Activated naive CD8-positive, alpha-beta T cell treated with anti-CD3 and anti-CD28 coated beads, Interleukin-2, amount 50 U/mL, for 16 hours (primary cell): ENCODE results near the gene ZXDC.

Source experiments
- DNase-seq: peaks from one replicate; pipeline ENCODE4 v3.0.0-alpha.2; 2020; ENCODE audit warnings: low read depth, low spot score

ZXDC gene

DNA sequence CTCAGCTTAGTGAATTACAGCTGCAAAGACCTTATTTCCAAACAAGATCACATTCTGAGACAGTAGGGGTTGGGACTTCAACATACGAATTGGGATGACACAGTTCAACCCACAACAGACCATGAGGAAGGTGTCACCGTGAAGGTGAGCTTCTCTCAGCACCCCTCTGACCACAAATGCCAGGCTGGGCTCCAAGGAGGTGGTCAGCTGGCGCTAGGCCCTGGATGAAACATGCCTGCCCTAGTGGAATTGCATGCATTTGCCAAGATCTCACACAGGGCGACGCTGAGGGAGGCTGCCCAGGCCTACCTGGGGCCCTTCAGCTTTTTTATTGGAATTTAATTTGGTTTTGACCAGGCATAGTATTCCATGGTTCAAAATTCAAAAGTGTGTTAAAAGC lies 79.2 kb downstream of the ZXDC start:
- DNase-seq, result no peak

DNA sequence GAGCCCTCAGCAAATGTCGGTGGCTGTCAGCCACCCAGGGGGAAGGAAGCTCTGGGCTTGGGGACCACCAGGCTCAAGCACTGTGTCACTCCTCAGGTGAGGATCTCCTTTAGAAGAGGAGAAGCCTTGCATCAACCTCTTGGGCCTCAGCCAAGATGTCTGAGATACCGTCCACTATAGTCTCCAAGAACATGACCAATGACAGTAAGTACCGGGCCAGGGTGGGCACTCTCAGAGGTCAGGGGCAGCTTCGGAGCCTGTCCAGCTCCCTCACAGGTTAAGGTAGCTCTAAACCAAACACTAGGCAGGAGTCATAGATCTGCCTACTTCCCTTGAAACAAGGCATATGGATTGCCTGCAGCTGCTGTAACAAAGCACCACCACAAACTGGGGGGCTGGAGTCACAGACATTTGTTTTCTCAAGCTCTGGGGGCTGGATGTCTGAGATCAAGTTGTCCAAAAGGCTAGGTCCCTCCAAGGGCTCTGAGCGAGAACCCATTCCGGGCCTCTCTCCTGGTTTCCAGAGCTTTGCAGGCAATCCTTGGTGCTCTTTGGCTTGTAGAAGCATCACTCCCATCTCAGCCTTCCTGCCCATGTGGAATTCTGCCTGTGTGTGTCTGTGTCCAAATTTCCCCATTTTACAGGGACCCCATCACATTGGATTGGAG lies 79.7 kb downstream of the ZXDC start:
- DNase-seq, result no peak

DNA sequence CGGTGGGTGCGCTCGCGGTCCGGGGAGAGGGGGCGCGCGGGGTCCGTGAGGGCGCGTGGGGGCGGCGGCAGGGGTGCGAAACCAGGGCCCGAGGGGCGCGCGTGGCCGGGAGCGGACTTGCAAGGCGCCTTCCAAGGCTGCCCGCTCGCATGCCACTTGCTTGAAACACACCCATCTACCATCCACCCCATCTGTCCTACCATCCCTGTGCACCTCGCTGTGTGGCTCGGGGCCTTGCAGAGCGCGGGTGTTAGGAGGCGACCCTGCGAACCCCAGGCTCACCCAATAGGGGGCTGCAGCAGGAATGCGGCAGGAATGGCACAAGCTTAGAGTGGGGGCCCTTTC lies 80.7 kb downstream of the ZXDC start:
- DNase-seq, result no peak

DNA sequence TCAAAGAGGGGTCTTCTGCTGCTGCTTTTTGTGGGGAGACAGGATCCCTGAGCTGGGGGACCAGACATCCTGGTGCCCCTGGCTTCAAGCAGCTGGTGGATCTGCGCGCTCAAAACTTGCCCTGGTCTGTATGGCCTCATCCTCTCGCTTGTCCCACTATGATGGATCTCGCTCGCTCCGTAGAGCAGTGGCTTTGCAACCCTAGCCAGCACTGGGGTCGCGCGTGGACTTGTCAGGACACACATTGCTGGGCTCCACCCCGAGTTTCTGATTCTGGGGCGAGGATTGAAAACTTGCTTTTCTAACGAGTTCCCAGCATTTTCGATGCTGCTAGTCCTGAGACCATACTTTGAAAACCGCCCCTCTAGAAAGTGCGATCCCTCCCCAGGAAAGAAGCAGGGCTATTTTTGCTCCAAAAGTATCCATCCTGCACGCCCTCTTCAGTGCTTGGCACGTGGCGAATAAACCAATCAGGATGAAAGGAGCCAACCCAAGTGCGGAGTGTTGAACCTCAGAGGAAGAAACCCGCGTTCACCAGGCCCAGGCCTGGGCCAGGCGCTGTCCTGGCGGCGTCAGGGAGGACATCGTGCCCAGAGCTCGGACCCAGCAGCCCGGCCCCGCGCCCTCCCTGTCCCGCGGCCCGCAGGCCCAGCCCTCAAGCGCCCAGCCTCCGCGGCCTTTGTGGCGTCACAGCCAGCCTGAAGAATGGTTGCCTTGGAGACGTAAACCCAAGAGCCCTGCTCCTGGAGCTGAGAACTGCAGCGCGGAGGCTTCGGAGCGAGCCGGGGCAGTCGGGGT lies 81.3 kb downstream of the ZXDC start, which contains the start of gene CFAP100:
Gene CFAP100 (plus strand): TSS at position 731 of the 798 bp plus-strand sequence. CDS start 1,092 bp downstream, outside the sequence.
- DNase-seq, result no peak

DNA sequence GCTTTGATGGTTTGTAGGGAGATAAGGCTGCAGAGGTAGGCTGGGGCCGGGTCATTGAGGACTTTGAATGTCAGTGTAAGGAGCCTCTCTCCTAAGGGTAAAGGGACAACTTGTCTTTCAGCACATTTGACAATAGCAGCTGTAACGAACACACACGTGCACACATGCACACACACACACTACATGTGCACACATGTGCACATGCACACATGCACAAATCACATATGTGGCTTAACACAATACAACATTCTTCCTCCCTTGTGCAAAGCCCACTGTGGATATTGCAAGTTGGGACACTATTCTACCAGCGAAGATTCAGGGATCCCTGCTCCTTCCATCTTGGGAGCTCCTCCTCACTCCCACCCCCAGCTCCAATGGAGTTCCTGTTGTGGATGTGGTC lies 82.1 kb downstream of the ZXDC start:
- DNase-seq, result no peak

DNA sequence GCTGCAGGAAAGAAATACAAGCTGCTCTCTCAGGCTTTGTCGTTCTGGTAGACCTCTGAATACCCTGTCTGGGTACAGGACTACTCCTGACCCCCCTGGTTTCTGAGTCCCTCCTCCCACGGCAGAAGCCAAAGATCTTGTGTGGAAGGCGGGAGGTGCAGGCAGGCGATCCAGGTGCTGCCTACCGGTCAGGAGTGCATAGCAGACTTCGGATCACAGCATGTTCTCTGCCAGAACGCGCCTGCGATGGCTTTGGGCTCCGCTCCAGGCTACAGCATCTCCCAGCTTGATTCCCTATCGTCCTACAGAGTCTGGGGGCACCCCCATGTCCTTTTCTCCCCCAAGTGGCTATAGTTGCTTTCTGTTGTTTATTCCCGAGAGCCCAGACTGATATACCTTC lies 83.4 kb downstream of the ZXDC start:
- DNase-seq, result no peak

DNA sequence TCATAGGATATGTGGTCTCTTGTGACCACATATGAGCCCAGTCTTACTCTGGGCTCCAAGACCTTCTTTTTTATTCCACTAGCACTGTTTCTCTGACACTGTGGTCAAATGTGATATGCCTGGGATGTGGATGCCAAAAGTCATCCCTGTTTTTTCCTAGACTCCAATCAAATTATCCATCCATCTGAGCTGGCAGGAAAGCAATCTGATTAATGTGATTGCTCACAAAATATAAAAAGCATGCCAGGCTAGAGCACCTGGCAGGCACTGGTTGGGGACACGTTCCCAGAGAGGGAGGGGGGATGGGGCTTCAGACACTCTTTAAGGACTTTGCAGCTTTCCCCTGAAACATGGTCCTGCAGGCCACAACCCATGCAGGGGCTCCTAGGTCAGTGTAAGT lies 84.1 kb downstream of the ZXDC start:
- no peak for DNase-seq

DNA sequence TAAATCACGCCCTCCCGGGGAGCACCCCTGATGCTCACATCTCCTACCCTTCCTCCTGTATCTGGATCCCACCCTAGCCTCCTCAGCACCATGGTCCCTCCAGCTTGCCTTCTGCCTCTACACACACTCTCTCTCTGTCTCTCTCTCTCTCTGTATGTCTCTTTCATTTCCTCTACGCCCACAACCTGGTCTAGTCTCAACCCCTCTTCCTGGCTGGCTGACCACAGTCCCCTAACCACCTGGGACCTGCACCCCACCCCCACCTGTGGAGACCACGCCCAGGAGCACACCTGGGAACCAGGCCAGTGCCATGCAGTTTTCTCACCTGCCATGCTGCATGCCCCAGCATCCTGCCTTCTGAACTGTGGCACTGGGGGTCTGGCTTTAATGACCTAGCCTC lies 84.9 kb downstream of the ZXDC start:
- DNase-seq, result no peak

DNA sequence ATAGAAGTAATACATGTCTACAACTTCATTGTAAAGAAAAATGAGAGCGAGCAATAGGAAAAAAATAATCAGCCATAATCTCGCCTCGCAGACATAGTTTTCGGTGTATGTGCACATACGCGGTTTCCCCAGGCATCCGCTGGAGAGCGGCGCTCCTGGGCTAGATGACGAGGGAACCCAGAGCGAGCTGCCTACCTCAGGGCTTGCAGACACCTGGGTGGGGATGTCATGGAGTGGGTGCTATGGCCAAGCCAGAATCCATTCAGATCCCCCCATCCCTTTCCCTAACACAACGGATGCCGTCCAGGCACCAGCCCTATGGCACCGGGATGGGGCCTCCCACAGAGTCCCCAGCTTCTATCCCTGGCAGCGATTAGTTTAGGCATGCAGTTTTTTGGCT lies 85.5 kb downstream of the ZXDC start:
- no peak for DNase-seq

DNA sequence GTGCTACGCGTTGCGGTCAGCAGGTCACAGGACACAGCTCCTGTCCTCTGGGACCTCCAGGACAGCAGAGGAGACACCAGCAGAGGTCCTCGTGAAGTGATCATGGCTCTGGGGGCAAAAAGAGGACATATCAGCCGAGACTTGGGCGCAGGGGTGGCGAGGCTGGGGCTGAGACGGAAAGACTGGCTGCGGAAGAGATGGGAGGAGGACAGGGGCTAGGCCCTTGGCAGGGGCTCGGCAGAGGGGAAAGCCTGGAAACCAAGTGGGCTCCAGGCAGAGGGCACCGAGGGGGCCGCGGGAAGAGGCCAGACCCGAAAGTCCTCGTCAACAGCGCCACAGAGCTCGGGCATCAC lies 85.9 kb downstream of the ZXDC start:
- no peak for DNase-seq

DNA sequence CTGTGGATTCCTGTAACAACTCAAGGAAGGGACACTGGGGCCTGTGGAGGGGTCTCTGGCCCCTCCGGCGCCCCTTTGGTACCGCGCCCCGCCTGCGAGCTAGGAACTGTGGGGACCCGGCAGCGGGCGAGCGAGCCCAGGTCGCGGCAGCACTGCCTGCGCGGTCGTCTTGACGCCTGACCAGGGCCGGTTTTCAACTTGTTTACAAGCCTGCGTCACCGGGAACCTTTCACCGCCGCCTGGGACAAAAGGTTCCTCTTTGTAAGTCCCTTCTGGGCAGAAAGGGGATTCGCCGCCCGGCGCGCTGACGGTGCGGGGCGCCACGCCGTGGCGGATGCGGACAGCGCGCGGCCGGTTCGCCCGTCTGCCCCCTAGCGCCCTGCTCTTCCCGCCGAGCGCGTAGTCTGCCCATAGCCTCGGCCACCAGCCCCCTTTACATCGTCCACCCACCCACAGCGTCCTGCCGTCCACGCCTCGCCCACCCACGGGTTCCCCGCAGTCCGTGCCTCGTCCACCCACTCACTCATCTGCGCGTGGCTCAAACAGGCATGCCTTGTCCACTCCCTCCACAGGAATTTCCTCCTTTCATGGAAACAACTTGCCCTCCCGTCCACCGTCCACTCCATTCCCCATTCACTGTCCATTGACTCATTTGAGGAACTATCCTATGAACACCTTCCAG lies 86.4 kb downstream of the ZXDC start:
- no peak for DNase-seq
